HepG2 (cell line): ENCODE results near the gene SLC23A2. TPM values are rescaled to one million over a fixed set of nuclear protein-coding genes. Genes with fewer than 3 reads are reported as not detected.

Experiments
- AHR ChIP-seq: IDR thresholded peaks from 2 replicates; pipeline ENCODE4 v1.6.1; 2018; ENCODE audit warnings: missing genetic modification reagents, missing compliant biosample characterization
- ELF1 ChIP-seq: sonication (generic); formaldehyde crosslinking; IDR thresholded peaks from 2 replicates; pipeline ENCODE4 v1.4.0; 2020; ENCODE audit warnings: missing genetic modification reagents
- FUBP1 ChIP-seq: sonication (generic); formaldehyde crosslinking; IDR thresholded peaks from 2 replicates; pipeline ENCODE4 v1.5.1; 2020; ENCODE audit warnings: missing genetic modification reagents, mild to moderate bottlenecking, borderline replicate concordance
- GATAD1 ChIP-seq: IDR thresholded peaks from 2 replicates; pipeline ENCODE4 v1.6.1; 2016; ENCODE audit warnings: missing genetic modification reagents, missing compliant biosample characterization
- GPBP1L1 ChIP-seq: sonication (generic); formaldehyde crosslinking; IDR thresholded peaks from 2 replicates; pipeline ENCODE4 v1.5.0; 2020; ENCODE audit warnings: mild to moderate bottlenecking, missing genetic modification reagents
- HDAC2 ChIP-seq: sonication (generic); formaldehyde crosslinking; IDR thresholded peaks from 2 replicates; pipeline ENCODE4 v1.4.0; 2020; ENCODE audit warnings: missing genetic modification reagents
- IRF1 ChIP-seq: sonication (generic); formaldehyde crosslinking; IDR thresholded peaks from 2 replicates; pipeline ENCODE4 v1.4.0; 2020; ENCODE audit warnings: low read depth, mild to moderate bottlenecking, missing genetic modification reagents
- MED13 ChIP-seq: sonication (generic); formaldehyde crosslinking; IDR thresholded peaks from 2 replicates; pipeline ENCODE4 v1.5.0; 2020; ENCODE audit warnings: missing genetic modification reagents
- NFE2L2 ChIP-seq: fragments of 150-350 bp; IDR thresholded peaks from 2 replicates; pipeline ENCODE4 v1.6.1; 2014; ENCODE audit warnings: low read length
- NFYC ChIP-seq: IDR thresholded peaks from 2 replicates; pipeline ENCODE4 v1.6.1; 2016; ENCODE audit warnings: missing genetic modification reagents, missing compliant biosample characterization
- NR2F2 ChIP-seq: IDR thresholded peaks from 2 replicates; pipeline ENCODE4 v1.6.1; 2012; ENCODE audit warnings: low read depth, inconsistent platforms, borderline replicate concordance
- RXRB ChIP-seq: IDR thresholded peaks from 2 replicates; pipeline ENCODE4 v1.6.1; 2016; ENCODE audit warnings: borderline replicate concordance, missing genetic modification reagents, missing compliant biosample characterization
- SNAI1 ChIP-seq: sonication (generic); formaldehyde crosslinking; IDR thresholded peaks from 2 replicates; pipeline ENCODE4 v1.5.0; 2020; ENCODE audit warnings: mild to moderate bottlenecking, missing genetic modification reagents, borderline replicate concordance
- USF2 ChIP-seq, 2 experiments: sonication (generic) in 1 of 2; formaldehyde crosslinking in 1 of 2; IDR thresholded peaks; 2 replicates each; pipeline versions ENCODE4 v1.5.1 to v1.6.1; 2011 to 2020; ENCODE audit warnings: borderline replicate concordance in 1 of 2, low read depth in 1 of 2, low read length in 1 of 2, mild to moderate bottlenecking in 1 of 2, missing genetic modification reagents in 1 of 2, moderate library complexity in 1 of 2
- ZFAT ChIP-seq: sonication (generic); formaldehyde crosslinking; conservative IDR thresholded peaks from 2 replicates; pipeline ENCODE4 v1.8.1; 2023; ENCODE audit warnings: missing genetic modification reagents, inconsistent platforms
- ZNF10 ChIP-seq: sonication (generic); formaldehyde crosslinking; IDR thresholded peaks from 2 replicates; pipeline ENCODE4 v1.4.0; 2020; ENCODE audit warnings: mild to moderate bottlenecking, low read depth, missing genetic modification reagents, borderline replicate concordance
- ZNF354B ChIP-seq: sonication (generic); formaldehyde crosslinking; IDR thresholded peaks from 2 replicates; pipeline ENCODE4 v1.8.0; 2022; ENCODE audit warnings: mild to moderate bottlenecking, missing genetic modification reagents
- ZNF431 ChIP-seq: sonication (generic); formaldehyde crosslinking; IDR thresholded peaks from 2 replicates; pipeline ENCODE4 v1.9.0; 2022; ENCODE audit warnings: missing genetic modification reagents, low read depth, mild to moderate bottlenecking, borderline replicate concordance
- ZNF530 ChIP-seq: sonication (generic); formaldehyde crosslinking; IDR thresholded peaks from 2 replicates; pipeline ENCODE4 v1.5.0; 2020; ENCODE audit warnings: low read depth, mild to moderate bottlenecking, missing genetic modification reagents
- ZNF556 ChIP-seq: sonication (generic); formaldehyde crosslinking; IDR thresholded peaks from 2 replicates; pipeline ENCODE4 v1.4.0; 2020; ENCODE audit warnings: mild to moderate bottlenecking, missing genetic modification reagents, borderline replicate concordance
- ZNF605 ChIP-seq: sonication (generic); formaldehyde crosslinking; IDR thresholded peaks from 2 replicates; pipeline ENCODE4 v1.8.0; 2022; ENCODE audit warnings: mild to moderate bottlenecking, missing genetic modification reagents
- ZNF768 ChIP-seq: sonication (generic); formaldehyde crosslinking; IDR thresholded peaks from 2 replicates; pipeline ENCODE4 v1.4.0; 2020; ENCODE audit warnings: missing genetic modification reagents
- ZNF776 ChIP-seq: sonication (generic); formaldehyde crosslinking; IDR thresholded peaks from 2 replicates; pipeline ENCODE4 v1.4.0; 2020; ENCODE audit warnings: mild to moderate bottlenecking, missing genetic modification reagents
- ZNF891 ChIP-seq: sonication (generic); formaldehyde crosslinking; IDR thresholded peaks from 2 replicates; pipeline ENCODE4 v1.5.0; 2020; ENCODE audit warnings: mild to moderate bottlenecking, missing genetic modification reagents
- polyA plus RNA-seq, 8 experiments: library from polyadenylated mRNA; depleted of rRNA in 3 of 8; stranded (reverse) in 7 of 8; unstranded in 1 of 8; fragments of >200 nt; fragmentation: Illumina TruSeq in 4 of 8; extraction: Trizol in 4 of 8; gene quantifications; 2 replicates each; pipeline versions ENCODE4 v1.2.1 to v1.2.3, GENCODE V29; 2011 to 2016; ENCODE audit warnings: low read depth in 4 of 8, missing spikeins in 1 of 8, mixed read lengths in 1 of 8; ENCODE audit not compliant: insufficient read depth in 1 of 8
- total RNA-seq, 5 experiments: library from RNA; depleted of rRNA; stranded (reverse); fragments of >200 nt; fragmentation: Illumina TruSeq; extraction: Trizol; gene quantifications; 2 replicates each; pipeline ENCODE4 v1.2.3, GENCODE V29; 2016; ENCODE audit warnings: low read depth in 1 of 5

Gene SLC23A2
- total and polyA plus RNA-seq, 2 of the 13 experiments (the other 11 are each of a cell fraction or from before 2014, with no cell fraction given), result 42.2 to 51.2 TPM

- TF ChIP-seq FUBP1 (0 out of 2 replicates have a peak, but pooled peaks have one; percentile 7), AHR (CRISPR knock-in tag) (no peak), ZNF768 (no peak), IRF1 (CRISPR knock-in tag) (no peak), ZNF354B (no peak), ELF1 (CRISPR knock-in tag) (0 out of 2 replicates have a peak, but pooled peaks have one; percentile 22), ZNF10 (CRISPR knock-in tag) (no peak), ZNF776 (no peak), NR2F2 (no peak), ZNF891 (CRISPR knock-in tag) (no peak), ZNF605 (CRISPR knock-in tag) (0 out of 2 replicates have a peak, but pooled peaks have one; percentile 4), RXRB (CRISPR knock-in tag) (no peak), MED13 (CRISPR knock-in tag) (no peak), USF2 (IDR thresholded peaks at IDR 0.05; ENCODE audit: low read depth, low read length) (no peak), USF2 (CRISPR knock-in tag; IDR thresholded peaks at IDR 0.05; ENCODE audit: borderline replicate concordance) (no peak), ZFAT (CRISPR knock-in tag) (no peak), ZNF431 (CRISPR knock-in tag) (0 out of 2 replicates have a peak, but pooled peaks have one; percentile 47), ZNF530 (CRISPR knock-in tag) (0 out of 2 replicates have a peak, but pooled peaks have one; percentile 7), SNAI1 (CRISPR knock-in tag) (no peak), NFYC (CRISPR knock-in tag) (no peak), GPBP1L1 (CRISPR knock-in tag) (0 out of 2 replicates have a peak, but pooled peaks have one; percentile 83), NFE2L2 (no peak), ZNF556 (CRISPR knock-in tag) (no peak), GATAD1 (CRISPR knock-in tag) (no peak), HDAC2 (CRISPR knock-in tag) (no peak)
These were observed 29.3 kb upstream of the SLC23A2 start (continued) for GRCh38 chr20:5030348-5031205.
